Activated gamma-delta T cell (primary cell): ENCODE measurements around the gene FLT1.

Source experiments
- DNase-seq: peaks from one replicate; lab custom pipeline; 2025; lab: John Stamatoyannopoulos, UW

Gene FLT1

DNA sequence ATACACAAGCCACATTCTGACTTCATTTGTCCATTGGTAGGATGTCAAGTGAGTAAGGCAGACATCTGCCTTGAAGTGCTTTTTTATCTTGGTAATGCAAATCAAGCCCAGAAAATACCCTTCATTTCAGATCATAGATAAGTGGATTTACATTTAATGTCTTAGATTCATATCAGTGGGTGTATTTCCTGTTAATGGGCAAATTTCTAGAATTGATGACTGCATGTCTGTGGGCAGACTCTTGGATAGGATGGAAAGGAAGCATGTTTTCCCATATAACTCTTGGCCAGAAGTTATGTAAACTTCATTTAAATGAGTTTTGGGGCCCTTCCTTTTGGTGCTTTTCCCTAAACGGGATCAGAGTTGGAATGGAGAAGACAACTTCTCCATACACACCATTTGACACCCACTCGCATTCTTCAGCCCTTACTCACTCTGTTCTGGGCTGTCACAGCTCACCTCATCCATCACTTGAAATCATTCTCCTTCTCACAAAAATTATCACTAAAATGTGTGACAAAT lies 154.6 kb downstream of the FLT1 start:
- DNase-seq = no peak

DNA sequence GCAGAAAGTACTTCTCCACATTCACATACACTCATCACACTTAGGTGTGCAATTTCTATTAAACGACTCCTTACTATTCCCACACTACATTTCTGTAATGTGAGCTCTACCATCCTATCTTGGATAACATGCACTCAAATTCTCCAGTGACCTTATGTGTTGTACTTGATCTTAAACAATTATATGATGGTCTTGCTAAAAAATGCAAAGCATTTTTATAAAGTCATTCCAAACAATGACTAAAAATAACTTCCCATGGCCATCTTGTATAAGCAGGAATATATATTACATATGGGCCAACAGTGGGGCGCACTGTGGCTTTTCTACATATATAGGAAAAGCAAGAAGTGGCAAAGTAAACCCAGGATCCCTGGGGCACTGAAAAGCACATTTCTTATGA lies 155.5 kb downstream of the FLT1 start:
- no peak for DNase-seq

DNA sequence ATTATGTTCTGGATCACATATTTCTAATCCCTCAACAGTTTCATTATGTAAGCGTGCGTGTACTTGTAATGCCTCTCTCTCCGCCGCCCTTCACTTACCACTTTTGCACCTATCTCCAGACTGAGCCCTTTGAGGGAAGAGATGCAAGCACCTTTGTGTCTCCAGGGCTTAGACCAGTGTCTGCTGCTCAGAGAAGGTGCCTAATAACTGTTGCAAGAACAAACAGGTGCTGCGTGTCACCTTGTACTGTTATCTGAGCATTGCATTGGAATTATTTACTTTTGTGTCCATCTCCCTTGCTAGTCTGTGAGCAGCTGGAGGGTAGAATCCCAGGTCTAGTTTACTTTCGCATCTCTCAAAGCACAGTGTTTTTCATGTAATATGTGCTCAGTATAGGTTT lies 156.2 kb downstream of the FLT1 start:
- DNase-seq = no peak

DNA sequence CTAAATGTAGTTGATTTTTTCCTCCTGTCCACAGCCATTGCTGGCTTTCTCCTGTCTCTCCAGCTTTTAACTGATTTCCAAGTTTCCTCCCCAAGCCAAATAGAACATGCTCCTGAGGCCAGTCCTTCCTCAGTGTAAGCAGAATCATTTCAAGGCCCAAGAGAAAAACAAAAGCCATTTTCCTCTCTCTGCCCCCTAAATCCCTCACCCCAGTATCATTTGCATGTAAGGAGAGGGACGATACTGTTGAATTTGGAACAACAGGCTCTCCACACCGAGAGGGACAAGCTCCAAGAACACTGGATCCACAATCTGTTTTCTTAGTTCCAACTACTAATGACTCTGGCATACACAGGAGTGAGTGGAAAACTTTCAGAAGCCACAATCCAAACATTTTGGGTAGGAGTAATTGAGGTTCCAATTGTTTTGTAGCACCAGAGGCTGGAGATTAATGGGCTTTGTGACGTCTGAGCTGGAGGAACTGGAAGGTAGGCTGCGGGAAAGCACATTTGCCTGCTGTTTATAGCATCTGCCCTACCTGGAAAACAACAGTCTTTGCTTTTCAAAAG lies 156.8 kb downstream of the FLT1 start:
- no peak for DNase-seq

DNA sequence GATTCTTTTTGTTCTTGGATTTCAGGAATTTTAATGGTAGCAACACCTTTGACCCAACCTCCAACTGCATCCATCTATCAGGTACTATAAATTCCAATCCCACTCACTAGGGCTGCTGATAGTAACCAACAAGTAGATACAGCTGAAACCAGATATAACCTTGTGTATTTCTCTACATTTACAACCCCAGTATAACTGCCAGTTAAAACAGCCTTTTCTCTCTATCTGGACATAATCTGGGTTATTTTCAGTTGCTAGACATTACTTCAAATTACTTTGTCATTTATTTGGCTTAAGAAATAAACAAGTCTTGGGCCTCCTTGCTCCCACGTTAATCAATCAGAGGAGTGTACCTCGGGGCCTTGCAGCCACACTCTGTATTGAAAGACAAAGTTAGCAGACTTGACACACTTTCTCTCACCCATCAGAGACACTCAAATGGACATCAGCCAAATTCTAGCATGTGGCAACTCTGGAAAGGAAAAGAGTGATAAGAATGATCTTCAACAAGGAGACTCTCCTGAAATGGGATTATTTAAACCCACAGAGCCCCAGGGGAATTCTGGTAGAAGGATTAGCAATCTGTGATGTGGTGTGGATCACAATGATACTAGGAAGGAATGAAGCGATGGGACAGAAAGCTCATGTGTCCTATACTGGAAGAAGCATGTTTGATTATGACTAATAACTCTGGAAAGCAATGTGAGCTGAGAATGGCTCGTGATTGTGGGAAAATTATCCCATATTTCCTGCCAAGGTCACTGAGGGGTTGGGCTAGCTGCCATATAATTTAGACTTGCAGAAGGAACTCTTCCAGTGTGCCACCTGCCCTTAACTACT lies 157.5 kb downstream of the FLT1 start:
- DNase-seq = no peak

DNA sequence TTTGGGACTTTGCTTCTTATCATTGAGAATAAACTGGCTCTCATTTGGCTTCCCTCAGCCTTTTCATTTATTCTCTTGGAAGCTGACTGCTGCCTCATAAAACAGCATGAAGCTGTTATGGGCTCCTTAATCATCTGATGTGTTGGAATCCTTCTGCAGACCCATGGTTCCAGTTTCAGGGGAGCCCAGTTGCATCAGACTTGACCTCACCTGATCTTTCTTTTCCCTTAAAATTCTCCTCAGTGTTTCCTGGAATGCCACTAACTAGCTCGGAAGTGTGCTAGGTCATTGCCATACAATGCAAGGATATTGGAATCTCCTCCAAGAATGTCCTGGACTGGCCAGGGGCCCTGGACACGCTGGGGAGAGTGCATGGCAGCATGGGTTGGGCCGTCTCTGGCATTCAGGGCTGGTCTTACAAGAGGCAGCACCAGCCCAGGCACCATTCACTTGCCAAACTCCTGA lies 158.7 kb downstream of the FLT1 start:
- no peak for DNase-seq

DNA sequence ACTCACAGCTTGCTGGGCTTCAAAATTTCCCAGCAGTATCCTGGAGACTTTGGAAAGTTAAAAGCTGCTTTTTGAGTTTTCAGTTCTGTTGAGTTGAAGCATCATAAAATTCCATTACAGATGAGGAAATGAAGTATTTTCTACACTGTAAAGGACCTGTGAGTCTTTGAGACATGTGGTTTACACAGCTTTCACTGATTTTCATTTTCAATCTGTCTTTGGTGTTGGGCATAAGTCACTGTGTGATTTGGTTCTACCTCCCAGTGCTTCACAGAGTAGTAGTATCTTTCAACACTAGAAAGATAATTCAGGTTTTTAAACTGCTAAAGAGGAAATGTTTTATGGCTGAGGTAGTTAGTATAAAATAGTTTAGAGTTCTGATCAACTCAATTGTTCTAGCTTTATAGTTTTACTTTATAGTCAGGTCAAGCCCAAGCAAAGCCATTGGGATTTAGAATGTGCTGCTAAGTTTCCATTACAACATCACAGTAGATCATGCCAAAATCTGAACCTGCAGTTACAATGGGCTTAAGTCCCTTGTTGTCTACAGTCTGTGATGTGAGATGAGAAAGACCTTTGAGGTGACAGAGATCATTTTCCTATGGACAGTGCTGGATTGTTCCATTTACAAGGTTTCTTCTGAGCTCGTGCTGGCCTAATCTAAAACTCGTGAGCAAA lies 161.6 kb downstream of the FLT1 start:
- no peak for DNase-seq

DNA sequence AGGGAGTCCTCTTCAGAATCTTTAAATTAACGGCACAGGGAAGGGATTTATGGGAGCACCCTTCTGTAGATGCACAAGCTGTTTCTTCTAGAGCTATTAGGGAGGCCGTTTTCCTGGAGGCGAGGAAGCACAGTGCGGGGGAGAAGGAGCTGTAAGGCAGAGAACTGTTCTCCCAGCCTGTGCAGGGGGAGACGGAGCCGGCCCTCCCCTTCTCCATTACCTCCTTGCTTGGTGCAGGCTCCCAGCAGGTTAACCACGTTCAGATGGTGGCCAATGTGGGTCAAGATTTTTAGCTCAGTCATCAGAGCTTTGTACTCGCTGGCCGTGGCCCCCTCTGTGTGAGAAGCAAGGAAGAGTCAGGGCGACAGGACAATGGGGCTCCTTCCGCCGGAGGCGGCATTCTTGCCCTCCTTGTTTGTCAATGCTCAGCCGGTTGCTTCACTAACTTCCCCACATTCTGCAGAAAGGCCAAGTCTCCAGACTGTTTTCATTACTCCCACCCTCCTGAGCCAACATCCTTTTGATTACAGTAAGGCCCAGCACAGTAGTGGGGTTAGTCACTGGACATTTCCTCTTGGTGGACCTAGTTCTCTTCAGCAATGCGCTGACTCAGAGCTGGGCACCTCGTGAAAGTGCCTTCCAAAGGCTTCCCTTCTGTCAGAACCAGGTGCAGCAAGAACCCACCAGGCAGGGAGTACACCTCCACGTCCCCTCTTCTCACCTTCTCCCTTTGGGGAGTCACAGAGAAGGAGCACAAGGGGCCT lies 165.4 kb downstream of the FLT1 start:
- DNase-seq = no peak

DNA sequence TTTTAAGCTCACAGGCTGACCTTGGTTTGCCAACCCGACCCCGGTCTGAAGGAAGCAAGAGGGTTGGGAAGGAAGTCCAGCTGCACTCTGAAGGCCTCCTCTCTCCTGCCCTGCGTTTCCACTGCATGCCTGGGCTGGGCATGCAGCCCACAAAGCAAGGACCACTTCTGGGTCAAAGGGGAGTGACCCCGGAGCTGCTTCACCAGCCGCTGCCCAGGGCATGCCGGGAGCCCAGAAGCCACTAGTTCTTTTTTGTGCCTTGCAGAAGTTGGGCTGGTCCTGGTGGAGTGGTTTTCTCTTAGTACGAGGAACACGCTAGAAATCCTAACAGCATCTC lies 166.7 kb downstream of the FLT1 start:
- no peak for DNase-seq

DNA sequence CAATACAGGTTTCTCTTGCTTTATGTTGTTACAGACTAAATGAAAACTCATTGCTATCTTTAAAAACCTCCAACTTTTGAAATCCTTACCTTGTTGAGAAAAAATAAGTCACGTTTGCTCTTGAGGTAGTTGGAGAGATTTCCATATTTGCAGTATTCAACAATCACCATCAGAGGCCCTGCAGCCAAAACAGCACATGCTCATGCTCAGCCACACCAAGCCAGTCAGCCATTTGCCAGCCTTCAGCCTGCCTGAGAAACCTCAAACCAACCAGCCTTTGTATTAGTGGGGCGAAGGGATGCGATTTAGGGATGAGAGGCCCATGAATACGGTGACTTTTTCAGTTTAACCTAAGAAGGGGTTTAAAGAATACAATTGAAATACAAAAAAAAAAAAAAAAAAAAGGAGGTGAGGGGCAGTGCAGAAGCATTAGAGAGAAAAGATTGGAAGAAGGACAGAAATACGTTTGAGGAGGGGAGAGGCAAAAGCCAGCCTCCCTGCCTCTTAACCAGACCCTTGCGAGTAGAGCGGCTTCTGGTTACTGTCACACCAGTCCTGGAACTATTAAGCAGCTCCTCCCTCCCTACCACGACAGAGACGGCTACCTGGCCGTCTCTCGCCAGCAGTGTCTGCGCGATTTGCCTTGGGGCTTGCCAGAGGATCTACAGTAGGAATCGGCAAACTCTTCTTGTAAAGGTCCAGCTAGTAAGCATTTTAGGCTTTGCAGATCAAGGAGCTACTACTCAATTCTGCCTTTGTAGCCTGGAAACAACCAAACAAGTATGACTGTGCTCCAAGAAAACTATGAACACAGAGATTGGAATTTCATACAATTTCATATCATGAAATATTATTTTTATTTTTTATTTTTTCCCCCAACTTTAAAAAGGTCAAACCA lies 167.3 kb downstream of the FLT1 start:
- no peak for DNase-seq

DNA sequence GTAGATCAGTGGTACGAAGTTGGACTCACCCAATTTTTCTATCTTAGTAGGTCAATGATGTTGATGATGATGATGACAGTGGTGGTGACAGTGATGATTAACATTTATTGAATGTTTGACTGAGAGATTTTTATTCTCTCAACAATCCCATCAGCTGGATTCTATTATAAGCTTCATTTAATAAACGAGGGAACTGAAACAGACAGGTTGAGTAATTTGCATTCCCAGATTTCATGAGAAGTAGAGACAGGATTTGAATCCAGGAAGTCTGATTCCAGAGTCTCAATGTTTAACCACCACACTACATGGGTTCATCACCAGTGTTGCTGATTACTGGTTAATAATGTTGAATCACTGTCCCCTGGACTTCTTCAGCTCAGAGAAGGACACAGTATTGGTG lies 168.9 kb downstream of the FLT1 start:
- DNase-seq = no peak

DNA sequence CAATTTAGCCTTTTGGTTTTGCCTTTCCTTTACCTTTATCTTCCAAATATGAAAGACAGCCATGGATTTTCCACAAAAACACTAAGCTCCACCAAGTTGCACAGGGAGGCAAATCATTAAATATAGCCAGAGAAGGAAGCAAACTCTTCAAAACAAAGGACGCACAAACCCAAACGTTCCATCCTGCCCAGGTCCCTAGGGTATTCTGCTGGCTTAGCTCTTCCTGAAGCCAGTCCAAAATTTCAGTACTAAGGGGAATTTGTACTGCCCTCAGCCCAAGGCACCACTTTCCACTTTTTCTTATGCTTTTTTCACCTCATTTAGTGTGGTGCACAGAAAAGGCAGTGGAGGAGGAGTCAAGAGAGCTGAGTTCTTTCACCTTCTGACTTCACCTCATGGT lies 169.9 kb downstream of the FLT1 start:
- no peak for DNase-seq

DNA sequence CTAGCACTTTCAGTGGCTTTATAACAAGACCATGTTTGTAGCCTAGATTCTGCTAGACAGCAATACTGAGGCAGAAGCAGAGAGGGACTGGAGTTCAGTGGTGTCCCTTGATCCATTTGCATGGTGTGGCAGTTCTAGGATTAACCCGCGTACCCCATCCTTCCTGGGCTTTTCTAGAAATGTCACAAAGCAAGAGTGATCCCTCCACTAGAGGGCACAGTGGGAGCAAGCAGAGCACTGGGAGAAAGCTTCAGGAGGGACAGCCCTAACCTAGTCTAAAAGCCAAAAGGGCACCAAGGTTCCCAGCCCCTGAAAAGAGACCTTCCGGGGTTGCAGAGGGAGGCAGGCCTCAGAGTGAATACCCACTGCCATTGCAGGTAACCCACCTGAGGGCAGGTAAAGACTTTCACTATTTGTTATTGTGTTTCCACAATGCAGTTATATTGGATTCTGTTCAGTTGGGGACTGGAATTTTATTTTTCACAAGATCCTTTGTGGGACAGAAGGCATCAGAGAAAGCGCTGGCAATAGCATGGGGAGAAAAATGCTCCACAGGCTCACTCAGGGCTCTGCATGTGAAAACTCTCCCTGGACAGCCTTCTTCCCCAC lies 170.6 kb downstream of the FLT1 start:
- DNase-seq = no peak

DNA sequence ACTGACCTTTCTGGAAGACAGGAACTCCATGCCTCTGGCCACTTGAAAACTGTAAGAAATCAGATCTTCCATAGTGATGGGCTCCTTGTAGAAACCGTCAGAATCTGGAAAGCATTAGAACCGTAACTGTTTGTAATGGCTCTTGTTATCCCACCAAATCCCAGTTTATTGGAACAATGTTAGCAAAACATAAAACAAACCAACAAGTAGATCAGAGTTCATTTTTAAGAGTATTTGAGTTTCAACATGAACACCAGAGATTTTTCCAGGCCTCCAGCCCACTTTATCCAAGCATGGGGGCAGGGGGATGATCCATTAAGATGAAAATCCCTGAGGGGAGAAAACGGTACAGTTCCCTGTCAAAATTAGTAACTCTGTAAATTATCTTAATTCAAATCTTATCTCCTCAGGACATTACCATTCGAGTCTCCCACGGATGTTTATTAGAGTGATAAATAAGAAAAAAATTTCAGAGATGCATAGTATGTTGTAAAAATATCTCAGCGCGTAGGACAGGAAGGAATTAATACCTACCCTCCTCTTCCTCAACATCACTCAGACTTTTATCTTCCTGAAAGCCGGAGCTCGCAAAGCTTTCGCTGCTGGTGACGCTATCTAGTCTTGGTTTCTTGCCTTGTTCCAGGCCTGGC lies 172.5 kb downstream of the FLT1 start:
- DNase-seq = no peak

DNA sequence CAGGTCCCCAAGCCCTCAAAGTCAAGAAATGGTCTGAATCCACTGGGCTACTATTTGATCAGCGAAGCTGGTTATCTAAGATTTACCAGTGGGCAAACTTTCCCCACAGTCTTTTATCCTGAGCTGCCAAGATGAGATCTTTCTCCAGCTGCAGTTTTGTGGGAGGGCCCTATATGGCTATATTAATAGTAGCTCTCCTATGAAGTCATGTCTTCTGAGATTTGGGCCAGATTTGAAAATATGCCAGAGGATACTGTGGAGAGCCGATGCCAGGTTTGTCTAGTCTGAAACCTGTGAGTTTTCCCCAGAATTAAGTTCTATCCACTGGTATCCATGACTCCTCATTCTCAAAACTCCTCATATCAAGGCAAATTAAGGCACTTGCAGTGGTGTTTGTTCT lies 173.2 kb downstream of the FLT1 start:
- no peak for DNase-seq

DNA sequence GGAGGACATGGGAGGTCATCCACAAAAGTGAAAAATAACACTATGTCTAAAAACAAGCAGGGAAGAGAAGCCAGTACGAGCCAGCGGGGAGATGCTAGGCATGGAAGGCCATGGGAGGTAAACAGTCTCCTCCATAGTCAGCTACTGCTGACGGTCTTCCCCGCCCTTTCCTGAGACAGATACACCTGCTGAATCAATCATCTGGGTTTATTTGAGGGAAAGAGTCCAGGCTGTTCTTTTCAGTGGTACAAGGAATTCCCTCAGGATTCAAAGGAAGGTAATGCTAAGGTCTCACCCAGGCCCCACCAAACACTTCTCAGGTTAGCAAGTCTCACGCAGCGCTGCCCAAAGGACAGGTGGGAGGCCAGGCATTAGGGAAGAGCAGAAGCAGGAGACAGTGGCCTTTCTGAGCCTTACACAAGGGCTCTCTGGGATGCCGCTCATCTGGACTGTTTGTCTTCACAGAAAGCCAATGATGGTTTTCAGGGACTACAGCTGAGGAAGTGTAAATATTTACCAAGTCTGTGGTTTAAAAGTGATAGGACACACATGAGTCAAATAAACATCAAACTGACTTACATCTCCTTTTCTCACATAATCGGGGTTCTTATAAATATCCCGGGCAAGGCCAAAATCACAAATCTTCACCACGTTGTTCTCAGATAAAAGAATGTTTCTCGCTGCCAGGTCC lies 173.9 kb downstream of the FLT1 start:
- no peak for DNase-seq

DNA sequence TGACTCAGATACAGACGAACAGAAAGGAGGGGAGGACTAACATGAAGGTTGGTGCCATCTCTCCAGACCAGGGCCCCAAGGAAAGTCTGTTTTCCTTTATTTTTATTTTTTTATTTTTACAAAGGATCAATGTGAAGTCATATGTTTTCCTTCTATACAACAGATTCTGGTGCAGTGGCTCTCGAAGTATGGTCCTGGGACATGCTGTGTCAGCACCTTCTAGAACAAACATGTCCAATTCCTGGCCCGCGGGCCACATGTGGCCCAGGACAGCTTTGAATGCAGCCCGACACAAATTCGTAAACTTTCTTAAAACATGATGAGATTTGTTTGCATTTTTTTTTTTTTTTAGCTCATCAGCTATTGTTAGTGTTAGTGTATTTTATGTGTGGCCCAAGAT lies 174.7 kb downstream of the FLT1 start:
- no peak for DNase-seq

DNA sequence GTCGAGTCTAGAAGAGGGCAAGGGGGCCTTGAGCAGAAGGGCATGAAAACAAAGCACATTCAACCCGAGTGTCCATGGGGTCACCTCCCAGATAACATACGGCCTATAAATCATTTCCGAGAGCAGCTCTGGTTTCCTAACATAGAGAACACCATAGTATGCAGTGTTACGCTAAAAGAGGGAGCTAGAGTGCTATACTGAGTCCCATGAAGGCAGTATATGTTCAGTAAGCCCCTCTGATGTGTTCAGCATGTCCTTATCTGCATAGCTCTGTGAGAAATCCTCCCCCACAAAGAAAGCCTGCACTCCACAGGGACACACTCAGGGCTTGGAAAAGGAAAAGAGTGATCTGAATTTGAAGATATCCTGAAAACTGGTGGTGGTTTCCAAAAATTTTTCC lies 175.4 kb downstream of the FLT1 start:
- no peak for DNase-seq

DNA sequence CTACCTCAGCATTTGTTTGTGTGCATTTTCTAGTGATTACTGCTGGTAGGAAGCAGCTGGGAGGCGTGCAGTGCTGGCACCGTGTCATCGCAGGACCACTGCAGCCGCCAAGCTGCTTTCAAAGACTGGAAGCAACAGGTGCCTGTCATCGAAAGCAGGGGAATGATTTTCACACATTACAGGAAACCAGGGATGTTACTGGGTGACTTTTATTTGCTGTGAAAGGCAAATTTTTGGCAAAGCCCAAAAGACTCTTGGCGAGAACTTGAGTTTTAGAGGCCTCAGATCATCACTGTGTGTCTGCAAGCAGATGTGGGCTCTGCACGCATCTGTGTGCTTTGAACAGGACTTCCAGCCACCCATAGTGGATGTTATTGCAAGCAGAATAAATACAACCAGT lies 176.4 kb downstream of the FLT1 start:
- no peak for DNase-seq

DNA sequence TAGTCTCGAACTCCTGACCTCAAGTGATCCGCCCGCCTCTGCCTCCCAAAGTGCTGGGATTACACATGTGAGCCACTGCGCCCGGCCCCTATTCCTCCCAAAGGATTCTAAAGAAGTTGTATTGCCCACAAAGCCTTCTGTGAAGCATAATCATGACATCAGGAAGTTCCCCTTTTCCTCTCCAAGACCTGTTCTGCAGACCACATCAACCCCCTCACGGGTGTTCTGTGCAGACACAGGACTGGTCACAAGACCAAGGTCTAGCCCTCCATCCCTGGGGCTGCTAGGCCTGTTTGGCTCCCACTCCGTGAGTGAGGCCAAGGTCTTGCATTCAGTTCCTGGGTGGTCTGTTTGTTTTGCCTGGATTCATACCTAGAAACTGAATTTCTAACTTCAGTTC lies 178.1 kb downstream of the FLT1 start:
- no peak for DNase-seq
